Cerebellar nuclear complex (tissue), 1 donor: Measurements from ENCODE around the gene SLC66A2.
"Not testable (repeated sequence)": the region's sequence is repeated elsewhere in the genome, so short reads cannot be mapped to it uniquely, and the experiment has no call there.

Experiments
- DNase-seq, 2 experiments: peaks; one replicate each; lab custom pipeline; 2025; lab: John Stamatoyannopoulos, UW

The SLC66A2 gene

DNA sequence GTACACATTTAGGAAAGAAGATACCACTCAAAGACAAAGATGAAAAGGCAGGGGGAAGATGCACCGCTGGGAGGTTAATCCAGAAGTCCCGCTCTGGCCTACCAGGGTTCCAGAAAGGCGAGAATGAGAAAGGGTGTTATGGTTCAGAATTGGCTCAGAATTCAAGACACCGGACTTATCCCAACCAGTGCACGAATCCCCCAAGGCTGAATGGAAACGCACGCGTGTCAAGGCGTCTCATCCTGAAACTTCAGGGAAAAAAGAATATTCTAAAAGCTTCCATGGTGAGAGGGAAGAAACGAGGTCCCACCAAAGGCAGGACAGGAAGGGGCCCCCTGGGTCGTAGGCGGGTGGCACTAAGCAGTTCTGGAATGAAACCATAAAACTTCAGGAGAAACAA, 71.9 kb downstream of the SLC66A2 start:
- DNase-seq: no peak

DNA sequence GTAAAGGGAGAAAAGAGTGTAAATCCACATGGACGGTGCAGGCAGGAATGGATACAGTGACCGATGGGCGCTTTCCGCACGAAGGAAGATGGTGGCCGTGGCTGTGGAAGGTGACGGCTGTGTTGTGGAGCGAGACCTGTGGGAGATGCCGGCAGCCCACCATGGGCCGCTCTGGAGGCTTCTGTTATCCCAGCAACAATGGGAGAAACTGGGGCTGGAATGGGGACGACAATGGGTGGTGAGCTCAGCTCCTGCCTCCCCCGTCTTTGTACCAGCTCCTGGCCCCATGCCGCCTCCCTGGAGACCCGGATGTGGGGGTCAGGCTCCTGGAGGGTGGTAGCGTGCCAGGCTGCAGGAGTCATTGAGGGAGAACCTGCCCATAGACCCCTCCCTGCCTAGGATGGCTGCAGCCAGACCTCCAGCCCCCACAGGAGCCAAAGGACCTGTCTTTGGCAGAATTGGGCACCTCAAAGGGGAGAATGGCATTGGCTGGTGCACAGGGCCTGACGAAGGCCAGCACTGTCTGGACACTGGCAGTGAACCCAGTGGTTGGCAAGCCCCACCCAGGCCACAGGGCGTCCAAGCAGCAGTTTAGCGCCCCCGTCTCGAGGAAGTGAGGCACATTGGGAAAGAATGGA, 72.6 kb downstream of the SLC66A2 start:
- no peak for DNase-seq

DNA sequence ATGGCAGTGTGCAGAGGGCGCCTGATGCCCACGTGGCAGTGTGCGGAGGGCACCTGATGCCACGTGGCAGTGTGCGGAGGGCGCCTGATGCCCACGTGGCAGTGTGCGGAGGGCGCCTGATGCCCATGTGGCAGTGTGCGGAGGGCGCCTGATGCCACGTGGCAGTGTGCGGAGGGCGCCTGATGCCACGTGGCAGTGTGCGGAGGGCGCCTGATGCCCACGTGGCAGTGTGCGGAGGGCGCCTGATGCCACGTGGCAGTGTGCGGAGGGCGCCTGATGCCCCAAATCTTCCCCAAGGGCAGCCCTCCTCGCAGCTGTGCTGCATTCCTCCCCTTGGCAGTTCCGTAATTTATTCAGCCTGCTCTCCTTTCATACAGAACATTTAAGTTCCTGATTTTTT, 73.2 kb downstream of the SLC66A2 start:
- not testable (repeated sequence) for DNase-seq

DNA sequence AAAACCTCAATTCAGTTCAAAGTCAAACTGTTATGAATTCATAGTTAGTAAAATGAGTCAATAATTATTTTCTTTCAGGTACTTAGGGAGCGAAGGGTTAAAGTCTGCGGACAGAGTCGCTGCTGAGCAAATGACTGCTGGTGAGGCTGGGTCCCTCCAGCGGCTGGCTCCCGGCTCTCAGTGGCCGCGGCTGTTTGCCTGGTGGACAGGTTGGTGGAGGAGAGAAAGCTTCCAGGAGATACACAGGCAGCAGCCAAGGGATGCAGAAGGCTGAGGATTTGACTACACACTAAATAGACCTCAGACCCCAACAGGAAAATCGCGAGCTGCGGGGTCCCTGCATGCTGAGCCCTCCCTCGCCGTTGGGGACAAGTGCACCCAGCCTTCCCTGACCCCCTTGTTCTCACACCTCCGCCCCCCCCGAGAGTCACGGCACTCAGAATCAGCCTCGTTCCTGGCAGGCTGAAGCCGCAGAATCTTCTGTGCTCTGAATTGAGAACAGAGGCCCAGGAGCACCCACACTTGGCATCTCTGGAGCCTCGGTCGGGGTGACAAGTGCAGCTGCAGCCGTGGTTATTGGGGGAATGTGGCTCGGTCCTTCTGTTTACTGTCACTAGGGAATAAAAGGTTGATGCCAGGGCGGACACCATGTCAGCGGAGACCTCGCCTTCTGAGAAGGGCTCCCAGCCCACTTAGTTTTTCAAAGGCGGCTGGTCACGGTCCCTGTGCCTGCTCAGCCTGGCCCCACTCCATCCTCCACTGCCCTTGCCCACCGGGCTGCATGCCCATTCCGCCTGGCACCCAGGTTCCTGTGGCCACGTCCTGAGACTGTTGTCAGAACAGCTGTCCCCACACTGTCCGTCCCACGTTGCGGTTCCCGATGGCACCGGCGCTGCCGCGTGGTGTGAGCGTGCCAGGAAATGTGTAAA, 74.0 kb downstream of the SLC66A2 start:
- DNase-seq: no peak

DNA sequence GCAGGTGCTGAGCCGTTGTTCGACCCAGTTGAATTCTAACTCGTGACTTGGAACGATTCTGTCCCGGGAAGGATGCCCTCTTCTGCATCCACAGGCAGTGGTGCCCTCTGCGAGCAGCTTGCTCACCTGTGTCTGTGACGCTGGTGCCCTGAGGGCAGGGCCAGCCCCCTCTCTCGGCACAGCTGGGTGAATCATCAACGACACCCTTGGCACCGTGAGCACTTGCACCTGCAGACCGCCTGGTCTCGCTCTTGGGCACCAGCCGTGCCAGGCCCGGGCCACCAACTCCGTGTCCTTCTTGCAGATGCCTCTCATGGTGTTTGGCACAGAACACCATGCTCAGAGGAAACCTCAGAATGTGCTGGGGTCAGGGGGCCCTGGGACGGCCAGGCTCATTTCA, 75.0 kb downstream of the SLC66A2 start:
- DNase-seq: no peak

DNA sequence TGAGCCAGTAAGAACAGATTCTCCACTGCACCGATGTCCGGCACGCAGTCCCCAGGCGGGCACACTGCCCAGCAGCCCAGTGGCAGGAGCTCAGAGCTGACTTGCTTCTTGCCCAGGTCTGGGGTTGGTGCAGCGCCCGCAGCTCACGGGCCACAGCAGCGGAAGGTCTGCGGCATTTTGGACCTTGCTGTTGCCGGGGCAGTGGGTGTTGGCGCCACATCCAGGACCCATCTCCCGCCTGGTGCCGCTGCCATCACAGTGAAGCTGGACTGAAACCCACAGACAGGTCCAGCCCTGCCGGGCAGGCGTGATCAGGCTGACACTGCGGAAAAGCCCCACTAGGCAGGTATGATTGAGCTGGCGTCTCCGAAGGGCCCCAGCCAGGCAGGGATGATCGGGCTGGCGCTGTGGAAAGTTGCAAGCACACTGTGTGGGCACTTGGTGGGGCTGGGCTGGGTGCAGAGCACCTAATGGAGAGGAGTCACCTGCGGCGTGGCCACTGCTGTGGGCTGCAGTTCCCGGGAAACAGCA, 75.5 kb downstream of the SLC66A2 start:
- no peak for DNase-seq

DNA sequence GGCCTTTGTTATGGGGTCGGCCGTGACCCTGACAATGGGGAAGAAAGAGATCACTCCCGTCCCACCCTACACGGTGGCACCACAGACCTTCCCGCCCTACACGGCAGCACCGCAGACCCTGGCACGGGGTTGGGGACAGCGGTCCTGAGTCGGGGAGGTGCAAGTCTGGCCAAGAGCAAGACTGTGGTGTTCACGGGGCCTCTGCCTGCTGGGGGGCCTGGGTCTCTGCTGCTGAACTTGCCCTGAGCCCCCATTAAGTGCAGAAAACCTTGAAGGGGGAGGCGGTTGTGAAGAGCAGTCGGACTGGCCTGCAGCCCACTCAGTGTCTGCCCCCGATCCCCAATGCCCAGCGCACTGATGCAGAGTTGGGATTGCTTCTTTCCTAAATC, 75.9 kb downstream of the SLC66A2 start:
- no peak for DNase-seq

DNA sequence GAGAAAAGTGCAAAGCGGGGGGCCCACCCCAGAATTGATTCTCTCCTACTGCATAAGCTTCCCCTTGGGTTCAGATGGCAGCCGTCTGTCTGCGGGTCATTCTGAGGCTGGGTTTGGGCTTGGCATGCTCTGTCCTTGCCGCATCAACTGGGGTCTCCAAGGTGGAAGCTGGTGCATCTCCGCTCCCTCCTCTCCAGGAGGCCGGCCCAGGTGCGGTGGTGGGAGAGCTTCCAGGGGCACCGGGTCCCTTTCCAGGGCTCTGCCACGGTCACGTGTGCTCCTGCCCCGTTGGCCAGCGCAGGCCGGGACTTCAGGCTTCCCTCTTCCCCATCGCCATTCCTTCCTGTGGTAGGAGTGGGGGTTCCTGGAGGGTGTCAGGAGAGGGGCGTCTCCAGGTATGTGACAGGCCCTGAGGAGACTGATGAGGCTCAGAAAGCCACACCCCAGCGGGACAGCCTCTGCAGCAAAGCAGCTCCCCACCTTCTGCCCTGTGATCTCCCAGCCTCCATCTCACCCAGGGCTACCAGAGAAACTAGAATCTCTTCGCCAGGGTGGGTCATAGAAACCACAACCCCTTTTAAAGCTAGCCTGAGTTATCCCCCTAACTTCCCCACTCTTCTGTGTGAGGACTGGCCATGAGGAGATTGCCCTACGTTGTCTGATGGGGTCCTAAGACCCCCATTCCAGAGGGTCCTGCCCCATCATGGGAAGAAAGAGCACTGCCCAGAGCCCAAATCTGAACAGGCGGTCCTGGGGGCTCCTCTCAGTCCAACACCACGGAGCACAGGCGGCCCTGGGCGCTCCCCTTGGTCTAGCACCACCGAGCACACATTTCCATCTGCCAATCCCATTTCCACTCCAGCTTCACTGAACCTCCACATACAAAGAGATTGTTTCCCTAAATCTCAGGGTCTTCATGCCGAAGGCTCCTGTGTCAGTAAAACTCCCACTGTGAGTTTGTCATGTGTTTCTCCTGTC, 76.6 kb downstream of the SLC66A2 start:
- no peak for DNase-seq

DNA sequence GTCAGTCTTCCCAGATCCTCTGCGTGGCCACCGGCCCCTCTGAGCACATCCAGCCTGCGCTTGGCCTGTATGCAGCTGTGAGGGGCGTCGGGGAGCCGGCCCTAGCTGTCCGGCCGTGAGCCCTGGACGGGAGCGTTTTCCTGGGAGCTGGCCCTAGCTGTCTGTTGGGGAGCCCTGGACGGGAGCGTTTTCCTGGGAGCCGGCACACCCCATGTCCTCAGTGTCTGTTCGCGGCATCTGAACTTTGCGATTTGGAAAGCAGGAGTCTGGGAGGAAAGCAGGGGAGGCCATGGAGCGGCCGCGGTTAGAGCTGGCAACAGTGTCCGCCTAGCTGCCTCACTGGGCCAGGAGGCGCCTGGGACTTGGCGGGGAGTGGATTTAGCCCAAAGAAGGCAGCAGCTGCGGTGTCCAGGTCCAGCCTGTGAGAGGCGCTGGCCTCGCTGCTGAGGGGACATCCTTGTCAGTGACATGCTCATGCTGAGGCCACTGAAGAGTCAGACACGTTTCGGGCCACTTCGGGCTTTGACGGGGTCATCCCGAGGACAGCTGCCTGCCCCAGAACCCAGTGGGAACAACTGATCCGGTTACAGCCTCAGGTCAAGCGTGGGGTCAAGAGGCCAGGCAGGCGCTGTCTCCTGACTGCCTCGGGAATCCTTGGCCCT, 77.9 kb downstream of the SLC66A2 start:
- no peak for DNase-seq

DNA sequence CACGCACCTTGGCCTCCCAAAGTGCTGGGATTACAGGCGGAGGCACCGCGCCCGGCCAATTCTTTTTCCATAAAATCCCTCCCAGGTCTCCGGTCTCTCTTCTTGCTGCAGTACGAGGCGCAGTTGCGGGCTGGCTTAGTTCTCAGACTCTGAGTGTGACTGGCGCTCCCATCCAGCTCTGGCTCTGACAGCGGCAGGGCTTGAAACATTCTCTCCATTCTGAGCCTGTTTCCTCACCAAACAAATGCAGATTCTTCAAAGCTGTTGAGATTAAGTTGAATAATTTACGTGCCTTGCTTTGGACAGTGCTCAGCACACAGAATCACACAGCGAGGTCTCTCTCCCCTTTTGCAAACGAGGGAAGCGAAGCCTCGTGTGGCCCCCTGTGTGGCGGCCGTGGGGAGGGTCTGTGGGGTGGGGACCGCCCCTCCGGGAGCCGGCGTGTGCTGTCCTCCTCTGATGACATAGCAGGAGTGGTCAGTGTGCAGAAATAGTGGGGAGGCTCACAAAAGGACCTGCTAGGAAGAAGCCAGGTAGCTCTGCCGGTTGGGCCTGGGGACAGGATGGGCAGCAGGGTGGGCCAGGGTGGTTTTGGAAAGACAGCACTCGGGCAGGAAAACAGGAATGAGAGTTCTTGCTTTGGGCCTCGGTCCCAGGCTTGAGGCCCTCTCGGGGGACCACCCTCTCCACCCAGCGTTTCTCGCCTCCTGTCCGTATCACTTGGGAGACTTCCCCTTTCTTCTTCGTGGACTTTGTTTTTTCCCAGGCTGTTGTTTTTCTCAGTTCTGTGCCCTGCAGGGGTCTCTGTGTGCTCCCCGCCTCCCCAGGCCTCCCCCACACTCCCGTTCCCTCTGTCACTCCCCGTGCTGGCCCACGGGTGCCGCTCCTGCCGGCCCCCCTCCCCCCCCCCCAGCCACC, 78.7 kb downstream of the SLC66A2 start:
- DNase-seq: no peak

DNA sequence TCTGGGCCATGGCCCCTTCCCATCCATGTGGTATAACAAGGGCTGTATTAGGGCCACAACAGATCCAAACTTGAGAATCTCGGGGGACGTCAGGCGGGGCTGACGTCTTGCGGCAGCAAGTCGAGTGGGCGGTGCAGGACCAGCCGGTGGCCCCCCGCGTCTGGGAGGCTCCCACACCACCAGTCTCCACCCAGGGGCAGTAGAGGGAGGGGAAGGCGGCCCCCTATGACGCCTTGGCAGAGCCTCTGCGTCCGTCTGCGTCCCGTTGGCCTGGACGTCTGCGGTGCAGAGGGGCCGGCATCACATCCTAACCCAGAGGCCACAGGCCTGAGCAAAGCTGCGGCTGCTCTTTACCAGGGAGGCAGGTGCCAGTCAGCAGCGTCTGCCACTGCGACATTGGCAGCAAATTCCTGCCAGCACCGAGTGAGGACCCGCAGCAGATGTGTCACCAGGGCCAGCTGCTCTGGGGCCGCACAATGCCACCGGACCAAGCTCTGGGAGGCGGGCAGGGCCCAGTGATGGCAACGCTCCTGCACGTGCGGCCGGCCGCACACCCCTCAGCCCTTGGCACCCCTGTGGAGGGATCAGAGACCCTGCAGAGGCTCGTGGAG, 79.9 kb downstream of the SLC66A2 start:
- no peak for DNase-seq

DNA sequence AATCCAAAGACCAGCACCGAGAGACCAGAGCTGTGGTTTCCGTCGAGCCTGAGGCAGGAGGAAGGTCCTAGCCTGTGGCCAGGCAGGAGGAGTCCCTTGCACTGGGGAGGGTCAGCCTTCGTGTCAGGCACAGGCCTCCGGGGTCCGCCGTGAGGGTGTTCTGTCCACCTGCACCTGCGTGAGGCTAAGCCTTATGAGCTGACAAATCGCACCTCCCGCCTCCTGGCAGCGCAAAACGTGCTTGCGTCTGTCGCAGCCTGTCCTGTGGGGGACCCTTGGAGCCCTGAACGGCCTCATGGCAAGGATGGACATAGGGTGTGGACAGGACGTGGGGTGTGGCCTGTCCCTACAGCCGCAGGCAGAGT, 80.4 kb downstream of the SLC66A2 start:
- no peak for DNase-seq

DNA sequence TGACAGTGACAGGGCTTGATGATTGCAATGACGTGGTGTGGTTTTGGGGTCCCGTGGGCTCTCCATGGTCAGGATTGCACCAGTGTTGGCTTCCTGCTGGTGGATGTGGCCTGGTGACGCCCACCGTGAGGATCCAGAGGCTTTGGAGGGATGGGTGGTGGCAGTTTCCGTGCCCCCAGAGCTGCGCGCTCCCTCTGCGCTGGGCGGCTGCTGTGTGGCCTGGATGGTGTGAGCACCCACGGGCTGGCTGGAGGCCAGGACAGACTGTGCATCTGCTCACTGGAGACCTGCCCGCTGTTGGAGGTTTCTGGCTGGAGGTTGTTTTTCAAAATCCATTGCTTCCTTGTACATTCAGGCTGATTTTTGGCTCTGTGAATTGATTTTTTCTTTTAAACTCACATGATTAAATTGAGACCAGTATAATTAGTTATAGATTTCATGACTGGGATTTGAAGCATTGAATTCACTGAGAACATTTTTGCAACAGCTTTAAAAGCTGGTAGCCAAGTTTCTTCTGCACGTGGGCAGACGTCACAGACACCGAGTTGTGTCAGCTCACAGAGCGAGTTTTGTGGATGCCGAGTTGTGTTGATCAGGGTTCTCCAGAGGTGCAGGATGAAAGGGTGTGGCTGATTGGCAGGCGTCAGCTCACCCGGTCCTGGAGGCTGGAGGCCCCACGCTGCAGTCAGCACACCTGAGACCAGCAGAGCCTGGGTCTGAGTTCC, 81.0 kb downstream of the SLC66A2 start:
- no peak for DNase-seq

DNA sequence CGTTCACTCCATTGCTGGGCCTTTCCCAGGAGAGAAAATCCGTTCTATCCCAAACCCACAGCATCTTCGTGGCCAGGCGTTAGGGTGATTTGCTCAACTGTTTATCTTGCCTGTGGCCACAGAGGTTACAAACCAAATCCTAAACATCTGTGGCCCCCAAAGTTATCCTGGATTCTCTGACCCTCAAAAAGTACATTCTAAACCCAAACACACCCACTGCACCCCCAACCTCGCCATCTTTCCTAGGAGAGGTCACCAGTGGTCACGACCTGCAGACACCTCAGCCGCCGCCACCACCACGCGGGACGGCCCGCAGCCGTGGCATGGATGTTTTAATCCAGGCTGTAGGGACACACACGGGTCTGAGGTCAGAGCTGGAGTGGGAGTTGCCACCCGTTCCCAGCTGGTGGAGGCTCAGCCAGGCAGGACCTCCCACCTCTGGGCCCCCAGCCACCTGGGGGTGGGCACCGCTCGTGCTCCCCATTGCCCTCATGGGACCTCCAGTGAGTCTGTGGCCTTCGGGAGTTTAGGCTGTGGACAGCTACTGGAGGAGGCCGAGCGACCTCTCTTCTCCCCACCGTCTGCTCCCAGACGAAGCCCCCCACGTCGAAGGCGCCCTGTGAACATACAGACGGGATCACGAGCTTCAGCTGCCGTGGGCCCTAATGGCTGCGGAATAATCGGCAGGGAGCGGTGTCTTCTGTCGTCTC, 81.7 kb downstream of the SLC66A2 start:
- DNase-seq: no peak

DNA sequence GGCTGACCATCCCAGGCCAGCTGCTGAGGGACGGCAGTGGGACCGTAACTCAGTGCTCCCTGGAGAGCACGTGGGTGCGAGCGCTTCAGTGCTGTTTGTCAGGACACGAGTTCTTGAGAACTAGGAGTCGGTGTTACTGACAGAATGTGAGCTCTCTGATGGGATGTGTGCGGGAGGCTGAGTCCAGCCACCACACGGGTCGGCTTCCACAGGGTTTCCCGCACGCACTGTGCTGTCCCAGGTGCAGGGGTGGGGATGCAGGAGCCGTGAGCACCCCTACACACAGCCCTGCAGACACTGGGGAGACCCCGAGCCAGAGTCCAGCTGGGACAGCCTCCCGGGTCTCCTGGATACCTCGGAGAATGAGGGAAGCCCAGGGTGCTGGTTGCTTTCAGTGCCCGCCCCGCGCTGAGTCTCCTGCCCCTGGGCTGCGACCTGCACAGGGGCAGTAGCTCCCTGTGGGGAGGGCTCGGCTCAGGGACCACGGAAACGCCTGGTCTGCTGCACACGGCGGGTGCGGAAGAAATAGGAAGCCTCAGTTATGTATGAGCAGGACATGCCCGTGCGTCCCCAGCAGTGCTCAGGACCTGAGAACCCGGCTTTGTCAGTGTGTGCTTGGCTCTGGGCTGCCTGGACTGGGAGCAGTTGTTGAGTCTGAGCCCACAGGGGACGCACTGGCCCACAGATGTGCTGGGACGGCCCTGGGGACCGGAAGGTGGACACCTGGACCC, 82.5 kb downstream of the SLC66A2 start:
- no peak for DNase-seq

DNA sequence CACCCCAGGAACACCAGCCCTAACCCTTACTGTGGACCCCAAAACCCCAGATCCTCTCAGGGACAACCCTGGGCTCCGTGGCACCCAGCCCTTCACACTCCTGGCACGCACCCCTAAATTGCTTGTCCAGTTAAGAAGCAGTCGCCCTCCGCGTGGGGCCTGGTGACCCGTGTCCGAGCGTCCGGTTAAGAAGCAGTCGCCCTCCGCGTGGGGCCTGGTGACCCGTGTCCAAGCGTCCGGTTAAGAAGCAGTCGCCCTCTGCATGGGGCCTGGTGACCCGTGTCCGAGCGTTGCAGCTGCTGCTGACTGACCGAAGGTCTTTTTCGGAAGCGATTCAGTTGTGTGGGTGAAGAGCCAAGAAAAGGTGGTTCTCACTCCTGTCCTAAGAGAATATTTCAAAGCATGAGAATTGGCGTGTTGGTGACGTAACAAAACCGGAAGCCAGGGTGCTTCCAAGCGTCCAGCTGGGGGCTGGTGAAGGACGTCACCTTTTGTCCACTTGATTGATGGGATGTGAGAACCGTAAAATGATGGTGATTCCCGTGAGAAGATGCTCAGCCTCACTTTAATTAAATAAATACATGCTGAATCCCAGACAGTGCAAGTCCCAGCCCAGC, 83.2 kb downstream of the SLC66A2 start:
- no peak for DNase-seq

DNA sequence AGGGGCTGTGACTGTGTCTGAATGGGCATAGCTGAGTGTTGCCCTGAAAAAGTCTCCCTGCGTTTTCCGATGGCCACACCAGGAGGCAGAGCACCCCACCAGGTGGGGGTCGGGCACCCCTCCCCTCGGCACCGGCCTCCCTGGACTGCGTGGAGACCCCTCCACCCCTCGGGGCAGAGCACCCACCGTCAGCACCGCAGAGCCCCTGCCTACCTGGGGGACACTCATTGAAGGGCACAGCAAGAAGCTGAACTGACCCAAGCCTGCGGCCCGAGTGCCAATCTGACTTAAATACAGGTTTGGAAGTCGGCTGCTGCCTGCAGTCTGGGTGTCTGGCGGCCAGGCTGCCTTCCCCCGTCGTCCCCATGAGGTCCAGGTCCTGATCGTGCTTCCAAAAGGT, 83.8 kb downstream of the SLC66A2 start:
- DNase-seq: no peak
